Osteocyte (in vitro differentiated cells): ENCODE measurements around the gene CFTR. TPM values are rescaled to one million over a fixed set of nuclear protein-coding genes. Genes with fewer than 3 reads are reported as not detected.

Source experiments
- DNase-seq: peaks from one replicate; pipeline ENCODE4 v3.0.0; 2021; ENCODE audit warnings: mixed read lengths; ENCODE audit not compliant: unreplicated experiment; ENCODE audit errors: extremely low spot score
- H3K27ac Mint-ChIP-seq: one replicate; pipeline ENCODE4 v1.8.0; 2021; ENCODE audit warnings: mild to moderate bottlenecking, mixed read lengths; ENCODE audit not compliant: unreplicated experiment
- H3K27me3 Mint-ChIP-seq: one replicate; pipeline ENCODE4 v1.8.0; 2021; ENCODE audit warnings: mixed read lengths; ENCODE audit not compliant: unreplicated experiment
- H3K36me3 Mint-ChIP-seq: one replicate; pipeline ENCODE4 v1.8.0; 2021; ENCODE audit warnings: mixed read lengths; ENCODE audit not compliant: unreplicated experiment
- H3K4me1 Mint-ChIP-seq: one replicate; pipeline ENCODE4 v1.8.0; 2021; ENCODE audit warnings: mixed read lengths; ENCODE audit not compliant: unreplicated experiment
- H3K4me3 Mint-ChIP-seq: one replicate; pipeline ENCODE4 v1.8.0; 2021; ENCODE audit warnings: mild to moderate bottlenecking, moderate library complexity, mixed read lengths; ENCODE audit not compliant: unreplicated experiment
- H3K9me3 Mint-ChIP-seq: one replicate; pipeline ENCODE4 v1.8.0; 2021; ENCODE audit warnings: mixed read lengths; ENCODE audit not compliant: unreplicated experiment
- total RNA-seq: library from RNA; stranded (reverse); gene quantifications from 2 replicates; pipeline ENCODE4 v1.2.1, GENCODE V29; 2021
- TF ChIP-seq, protein P1 (sequence below): fragments of 200-600 bp; sonication (generic); IDR thresholded peaks from 2 replicates; pipeline ENCODE4 v1.5.0; 2021; ENCODE audit warnings: antibody characterized with exemption, mild to moderate bottlenecking, moderate library complexity

Gene CFTR
- total RNA-seq, 1 donor from 2014 or later: not detected

DNA sequence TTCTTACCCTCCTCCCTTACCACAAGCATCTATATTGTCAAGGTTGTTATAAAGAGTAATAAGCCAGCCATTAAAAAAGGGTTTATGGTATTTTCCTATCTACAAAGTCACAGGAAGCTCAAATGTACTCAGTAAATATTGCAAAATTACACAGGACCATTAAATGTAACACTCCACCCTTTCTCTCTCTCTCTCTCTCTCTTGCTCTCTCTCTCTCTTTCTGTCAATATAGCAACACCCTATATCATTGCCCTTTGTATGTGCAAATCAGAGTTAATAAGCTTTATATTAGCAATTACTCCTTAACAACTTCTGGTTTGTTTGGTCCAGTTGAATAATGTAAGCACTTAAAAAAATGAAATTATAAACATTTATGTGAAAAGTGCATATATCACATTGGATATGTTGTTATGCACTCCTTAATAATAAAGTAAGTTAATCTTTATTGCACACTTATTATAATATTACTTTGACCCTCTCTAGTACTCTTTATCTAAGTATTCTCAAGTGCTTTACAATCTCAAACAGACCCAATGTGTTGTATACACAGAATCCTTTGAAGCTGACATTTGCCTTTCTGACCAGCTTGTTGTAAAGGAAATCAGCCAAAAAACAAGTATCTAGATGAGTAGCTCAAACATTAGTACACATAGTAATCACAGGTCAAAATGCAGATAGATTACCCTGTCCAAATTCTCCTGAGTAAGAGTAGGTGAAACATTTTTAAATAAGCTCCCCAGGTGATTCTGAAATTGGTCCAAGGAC lies 93.2 kb downstream of the CFTR start:
- TF ChIP-seq, protein P1, sequence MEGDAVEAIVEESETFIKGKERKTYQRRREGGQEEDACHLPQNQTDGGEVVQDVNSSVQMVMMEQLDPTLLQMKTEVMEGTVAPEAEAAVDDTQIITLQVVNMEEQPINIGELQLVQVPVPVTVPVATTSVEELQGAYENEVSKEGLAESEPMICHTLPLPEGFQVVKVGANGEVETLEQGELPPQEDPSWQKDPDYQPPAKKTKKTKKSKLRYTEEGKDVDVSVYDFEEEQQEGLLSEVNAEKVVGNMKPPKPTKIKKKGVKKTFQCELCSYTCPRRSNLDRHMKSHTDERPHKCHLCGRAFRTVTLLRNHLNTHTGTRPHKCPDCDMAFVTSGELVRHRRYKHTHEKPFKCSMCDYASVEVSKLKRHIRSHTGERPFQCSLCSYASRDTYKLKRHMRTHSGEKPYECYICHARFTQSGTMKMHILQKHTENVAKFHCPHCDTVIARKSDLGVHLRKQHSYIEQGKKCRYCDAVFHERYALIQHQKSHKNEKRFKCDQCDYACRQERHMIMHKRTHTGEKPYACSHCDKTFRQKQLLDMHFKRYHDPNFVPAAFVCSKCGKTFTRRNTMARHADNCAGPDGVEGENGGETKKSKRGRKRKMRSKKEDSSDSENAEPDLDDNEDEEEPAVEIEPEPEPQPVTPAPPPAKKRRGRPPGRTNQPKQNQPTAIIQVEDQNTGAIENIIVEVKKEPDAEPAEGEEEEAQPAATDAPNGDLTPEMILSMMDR: no peak
- H3K27ac Mint-ChIP-seq: no peak overlapping the region

DNA sequence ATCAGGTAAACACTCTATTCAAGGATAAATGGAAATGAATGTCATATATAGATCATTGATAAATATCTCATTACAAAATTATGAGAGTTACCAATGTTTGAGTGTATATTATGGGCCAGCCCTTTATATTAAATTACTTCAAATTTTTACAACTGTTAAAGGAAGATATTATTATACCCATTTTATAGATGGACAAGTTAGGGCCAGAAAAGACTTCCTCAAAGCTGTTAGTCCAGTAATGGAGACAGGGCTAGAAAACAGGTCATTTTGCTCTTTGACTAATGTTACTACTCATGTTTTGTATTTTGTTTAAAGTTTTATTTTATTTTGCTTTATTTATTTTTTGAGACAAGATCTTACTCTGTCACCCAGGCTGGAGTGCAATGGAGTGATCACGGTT lies 101.6 kb downstream of the CFTR start:
- peaks cover 23% of the 10 kb centered on the region for H3K27me3 Mint-ChIP-seq
- TF ChIP-seq, protein P1: no peak
- H3K9me3 Mint-ChIP-seq: no peaks in the 10 kb centered on the region
- no peaks in the 10 kb centered on the region for H3K36me3 Mint-ChIP-seq
- no peaks in the 10 kb centered on the region for H3K4me1 Mint-ChIP-seq
- no peak overlapping the region for H3K27ac Mint-ChIP-seq
- DNase-seq: no peak
- H3K4me3 Mint-ChIP-seq: no peak overlapping the region

More for the DNA sequence above, 93.2 kb downstream of the CFTR start:
- H3K4me3 Mint-ChIP-seq: no peak overlapping the region
- no peaks in the 10 kb centered on the region for H3K4me1 Mint-ChIP-seq
- H3K9me3 Mint-ChIP-seq: no peaks in the 10 kb centered on the region
- DNase-seq: no peak
- H3K27me3 Mint-ChIP-seq: peaks cover 17% of the 10 kb centered on the region
- H3K36me3 Mint-ChIP-seq: no peaks in the 10 kb centered on the region

DNA sequence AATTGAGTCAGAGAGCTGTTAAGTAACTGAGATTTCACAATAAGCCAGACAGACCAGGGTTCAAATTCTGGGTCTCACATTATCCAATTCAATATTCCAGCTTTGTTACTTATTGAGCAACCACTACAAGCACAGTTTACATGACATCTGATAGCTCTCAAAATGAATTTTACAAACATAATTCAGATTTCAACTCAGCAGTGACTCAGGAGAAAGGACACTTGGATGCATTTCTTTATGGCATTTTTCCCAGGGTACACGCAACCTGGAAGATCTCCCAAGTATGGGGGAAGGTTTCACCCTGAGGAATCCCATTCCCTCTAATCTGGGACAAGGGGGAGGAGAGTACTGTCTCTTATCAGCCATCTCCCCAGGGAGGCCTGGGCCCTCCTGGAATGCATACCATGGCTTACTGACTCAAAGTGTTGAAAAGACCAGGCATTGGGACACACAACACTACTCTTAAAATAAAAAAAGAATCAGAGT lies 102.4 kb downstream of the CFTR start:
- H3K4me1 Mint-ChIP-seq: no peaks in the 10 kb centered on the region
- H3K27me3 Mint-ChIP-seq: peaks cover 24% of the 10 kb centered on the region
- H3K27ac Mint-ChIP-seq: no peak overlapping the region

DNA sequence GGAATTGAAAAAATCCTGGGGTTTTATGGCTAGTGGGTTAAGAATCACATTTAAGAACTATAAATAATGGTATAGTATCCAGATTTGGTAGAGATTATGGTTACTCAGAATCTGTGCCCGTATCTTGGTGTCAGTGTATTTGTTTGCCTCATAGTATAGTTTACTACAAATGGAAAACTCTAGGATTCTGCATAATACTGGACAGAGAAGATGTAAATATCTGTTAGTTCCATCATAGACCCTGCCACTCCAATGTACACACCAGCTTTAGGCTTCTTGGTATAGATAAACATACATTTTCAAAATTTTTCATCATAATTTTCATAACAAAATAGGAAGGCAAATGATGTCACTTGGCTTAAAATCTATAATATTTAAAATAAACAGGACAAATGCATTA lies 108.1 kb downstream of the CFTR start:
- H3K4me1 Mint-ChIP-seq: no peaks in the 10 kb centered on the region
- TF ChIP-seq, protein P1: no peak
- DNase-seq: no peak

More for the DNA sequence above, 102.4 kb downstream of the CFTR start:
- Mint-ChIP-seq H3K4me3 (no peak overlapping the region), H3K9me3 (no peaks in the 10 kb centered on the region), H3K36me3 (no peaks in the 10 kb centered on the region)
- DNase-seq: no peak
- TF ChIP-seq, protein P1: no peak

DNA sequence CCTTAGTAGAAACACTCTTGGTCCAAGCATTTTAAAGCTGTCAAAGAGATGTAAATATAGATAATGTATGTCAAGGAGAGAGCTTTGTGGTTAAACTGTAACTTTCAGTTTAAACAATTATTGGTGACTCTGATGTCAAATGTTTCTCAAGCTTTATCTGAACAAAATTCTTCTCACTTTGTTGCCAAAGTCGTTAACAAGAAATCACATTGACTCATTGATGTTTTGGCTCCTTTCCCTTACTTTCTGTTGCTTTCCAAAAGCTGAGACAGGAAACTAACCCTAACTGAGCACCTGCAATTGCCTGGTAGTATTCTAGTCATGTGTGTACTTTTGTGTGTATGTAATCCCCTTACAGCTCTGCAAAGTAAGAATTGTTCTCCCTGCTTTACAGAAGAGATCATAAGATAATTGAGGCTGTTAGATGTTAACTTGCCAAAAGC lies 108.5 kb downstream of the CFTR start:
- DNase-seq: no peak
- Mint-ChIP-seq H3K4me3 (no peak overlapping the region), H3K4me1 (no peaks in the 10 kb centered on the region), H3K27me3 (peaks cover 40% of the 10 kb centered on the region), H3K36me3 (no peaks in the 10 kb centered on the region), H3K27ac (no peak overlapping the region), H3K9me3 (no peaks in the 10 kb centered on the region)
- TF ChIP-seq, protein P1: no peak

More for the DNA sequence above, 108.1 kb downstream of the CFTR start:
- Mint-ChIP-seq H3K36me3 (no peaks in the 10 kb centered on the region), H3K4me3 (no peak overlapping the region), H3K9me3 (no peaks in the 10 kb centered on the region), H3K27me3 (peaks cover 42% of the 10 kb centered on the region), H3K27ac (no peak overlapping the region)
